Muscle of leg (tissue), 11 donors: Measurements from ENCODE around the gene ARID2. TPM values are rescaled to one million over a fixed set of nuclear protein-coding genes. Genes with fewer than 3 reads are reported as not detected.
A peak's percentile ranks its signal among the peaks of the same experiment; 100 is the strongest.

ENCODE experiments used
- DNase-seq: peaks from one replicate; pipeline ENCODE4 v3.0.0; 2013
- H3K27ac ChIP-seq: one replicate; pipeline ENCODE4 v1.5.1; 2013; ENCODE audit warnings: mild to moderate bottlenecking, low read length, control low read depth
- H3K27me3 ChIP-seq: one replicate; pipeline ENCODE4 v1.6.1; 2013; ENCODE audit warnings: low read length; ENCODE audit not compliant: control insufficient read depth, insufficient read depth
- H3K36me3 ChIP-seq: one replicate; pipeline ENCODE4 v1.6.1; 2013; ENCODE audit warnings: low read length; ENCODE audit not compliant: control insufficient read depth, insufficient read depth
- H3K4me1 ChIP-seq: one replicate; pipeline ENCODE4 v1.6.1; 2013; ENCODE audit warnings: low read length; ENCODE audit not compliant: control insufficient read depth, insufficient read depth
- H3K4me3 ChIP-seq: one replicate; pipeline ENCODE4 v1.5.1; 2013; ENCODE audit warnings: low read length, control low read depth
- H3K9me3 ChIP-seq: replicated peaks from 2 replicates; pipeline ENCODE4 v1.6.1; 2013; ENCODE audit warnings: low read depth, low read length; ENCODE audit not compliant: control insufficient read depth
- WGBS: methylation state at CpG from one replicate; pipeline ENCODE4 v1.1.5; 2013; ENCODE audit warnings: missing lambda C conversion rate; ENCODE audit not compliant: insufficient coverage; 5-methylcytosine and 5-hydroxymethylcytosine counted together
- polyA plus RNA-seq, 8 donors: library from polyadenylated mRNA; unstranded; fragments of 120-200 nt; gene quantifications; one replicate each; pipeline versions ENCODE4 v1.2.1 to v1.2.3, GENCODE V29; 2013; ENCODE audit warnings: inconsistent platforms in 1 of 8, low replicate concordance in 1 of 8; ENCODE audit not compliant: insufficient read length in 8 of 8, insufficient read depth in 1 of 8
- total RNA-seq: library from RNA; stranded (reverse); fragments of 120-200 nt; gene quantifications from one replicate; pipeline ENCODE4 v1.2.4, GENCODE V29; 2013

Gene ARID2
- total and polyA plus RNA-seq, 9 donors = 11.4 to 23.5 (median 16.4) TPM

DNA sequence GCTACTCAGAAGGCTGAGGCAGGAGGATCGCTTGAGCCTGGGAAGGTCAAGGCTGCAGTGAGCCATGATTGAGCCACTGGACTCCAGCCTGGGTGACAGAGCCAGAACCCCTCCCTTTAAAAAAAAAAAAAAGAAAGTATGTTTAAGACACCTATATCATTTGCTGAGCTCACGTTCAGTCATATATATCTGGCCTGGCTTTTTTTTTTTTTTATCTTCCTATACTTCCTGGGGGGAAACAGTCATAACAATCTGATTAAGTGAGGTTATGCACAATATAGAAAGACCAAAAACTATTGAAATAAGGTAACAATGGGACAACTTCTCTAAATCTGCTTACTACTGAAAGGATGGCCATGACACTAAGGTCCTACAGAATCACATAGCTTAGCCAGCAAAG, 9.4 kb upstream of the ARID2 start:
- WGBS = no CpG with 5 or more reads among the region's 2 CpGs
- H3K4me3 ChIP-seq = no peak overlapping the region
- H3K27me3 ChIP-seq = no peaks in the 10 kb centered on the region
- H3K27ac ChIP-seq = no peak overlapping the region
- H3K36me3 ChIP-seq = peaks cover 3% of the 10 kb centered on the region
- DNase-seq = no peak
- no peaks in the 10 kb centered on the region for H3K9me3 ChIP-seq
- H3K4me1 ChIP-seq = no peaks in the 10 kb centered on the region

DNA sequence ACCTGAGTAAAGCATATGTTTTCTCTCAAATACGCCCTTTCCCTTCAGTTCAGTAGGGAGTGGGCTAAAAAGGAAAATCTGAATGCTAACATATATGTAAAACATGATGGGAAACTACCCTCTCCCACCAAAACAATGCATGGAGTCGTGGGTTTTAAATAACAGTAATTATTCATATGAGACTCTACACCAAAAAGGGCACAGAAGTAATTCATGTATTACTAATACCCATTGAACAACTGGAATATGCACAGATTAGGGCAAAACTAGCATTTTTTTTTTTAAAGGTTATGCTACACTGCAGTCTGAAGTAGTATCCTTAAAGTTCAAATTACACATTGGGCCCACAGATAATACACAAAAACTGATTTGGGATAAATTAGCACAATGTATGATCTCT, 8.1 kb upstream of the ARID2 start:
- DNase-seq = no peak
- Histone ChIP-seq H3K9me3 (no peaks in the 10 kb centered on the region), H3K27me3 (no peaks in the 10 kb centered on the region), H3K36me3 (peaks cover 3% of the 10 kb centered on the region), H3K4me1 (no peaks in the 10 kb centered on the region), H3K4me3 (no peak overlapping the region), H3K27ac (no peak overlapping the region)
- no CpG with 5 or more reads among the region's 2 CpGs for WGBS

DNA sequence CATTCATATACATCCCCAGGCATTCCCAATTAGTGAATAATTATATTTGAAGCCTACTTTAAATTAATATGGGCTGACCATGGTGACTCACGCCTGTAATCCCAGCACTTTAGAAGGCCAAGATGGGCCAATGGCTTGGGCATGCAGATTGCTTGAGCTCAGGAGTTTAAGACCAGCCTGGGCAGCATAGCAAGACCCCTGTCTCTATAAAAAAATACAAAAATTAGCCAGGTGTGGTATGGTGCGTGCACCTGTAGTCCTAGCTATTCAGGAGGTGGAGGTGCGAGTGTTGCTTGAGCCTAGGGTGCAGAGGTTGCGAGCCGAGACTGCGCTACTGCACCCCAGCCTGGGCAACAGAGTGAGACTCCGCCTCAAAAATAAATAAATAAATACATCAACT, 7.6 kb upstream of the ARID2 start:
- H3K27me3 ChIP-seq = no peaks in the 10 kb centered on the region
- no peak overlapping the region for H3K27ac ChIP-seq
- H3K4me3 ChIP-seq = no peak overlapping the region
- WGBS = no CpG with 5 or more reads among the region's 7 CpGs
- no peaks in the 10 kb centered on the region for H3K9me3 ChIP-seq
- DNase-seq = no peak
- H3K36me3 ChIP-seq = peaks cover 3% of the 10 kb centered on the region
- no peaks in the 10 kb centered on the region for H3K4me1 ChIP-seq

DNA sequence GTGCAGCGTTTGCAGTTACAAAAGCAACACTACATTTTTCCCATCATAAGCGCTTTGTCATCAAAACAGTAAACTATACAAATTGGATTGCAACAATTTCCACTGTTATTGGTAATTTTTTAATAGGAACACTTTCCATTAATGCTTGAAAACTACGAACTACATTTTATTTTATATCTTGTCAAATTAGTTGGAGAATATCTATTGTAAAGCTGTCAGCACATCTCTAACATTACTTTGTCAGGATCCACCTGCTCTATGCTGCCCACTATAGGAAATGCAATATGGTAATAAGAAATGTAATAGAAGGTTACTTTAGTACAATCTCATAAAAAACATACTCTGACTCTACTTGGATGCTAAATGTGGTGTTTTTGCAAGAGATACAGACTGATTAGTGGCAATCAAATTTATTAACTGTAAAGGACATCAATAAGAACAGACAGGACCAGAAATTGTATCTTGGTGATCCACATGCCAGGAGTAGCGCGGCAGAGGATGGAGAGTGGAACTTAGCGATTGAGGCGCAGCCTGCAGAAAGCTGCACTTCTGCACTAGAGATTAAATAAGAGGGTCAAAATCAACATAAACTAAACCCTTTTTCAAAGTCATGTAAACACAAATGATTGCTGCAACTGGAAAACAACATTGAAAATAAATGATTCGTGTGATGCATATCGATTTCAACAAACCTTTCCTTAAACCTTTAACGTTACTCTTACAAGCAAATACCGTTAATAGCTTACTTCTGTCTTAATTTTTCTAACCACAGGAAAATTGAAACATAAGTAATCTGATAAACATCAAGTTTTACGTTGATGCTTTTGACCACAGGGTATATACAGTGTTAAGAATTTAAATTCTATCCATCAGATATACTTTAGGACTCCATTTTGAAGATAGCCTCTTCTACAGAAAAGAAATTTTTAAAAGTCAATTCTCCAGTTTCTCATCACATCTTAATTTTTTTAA, 3.6 kb upstream of the ARID2 start:
- peak overlapping the region; percentile 99 for H3K27ac ChIP-seq
- peaks cover 2% of the 10 kb centered on the region for H3K4me1 ChIP-seq
- DNase-seq = peak; percentile 82
- H3K36me3 ChIP-seq = peaks cover 3% of the 10 kb centered on the region
- H3K27me3 ChIP-seq = no peaks in the 10 kb centered on the region
- 0% methylated on average over 1 of the region's 12 CpGs for WGBS
- H3K4me3 ChIP-seq = peak overlapping the region; percentile 96
- H3K9me3 ChIP-seq = no peaks in the 10 kb centered on the region

DNA sequence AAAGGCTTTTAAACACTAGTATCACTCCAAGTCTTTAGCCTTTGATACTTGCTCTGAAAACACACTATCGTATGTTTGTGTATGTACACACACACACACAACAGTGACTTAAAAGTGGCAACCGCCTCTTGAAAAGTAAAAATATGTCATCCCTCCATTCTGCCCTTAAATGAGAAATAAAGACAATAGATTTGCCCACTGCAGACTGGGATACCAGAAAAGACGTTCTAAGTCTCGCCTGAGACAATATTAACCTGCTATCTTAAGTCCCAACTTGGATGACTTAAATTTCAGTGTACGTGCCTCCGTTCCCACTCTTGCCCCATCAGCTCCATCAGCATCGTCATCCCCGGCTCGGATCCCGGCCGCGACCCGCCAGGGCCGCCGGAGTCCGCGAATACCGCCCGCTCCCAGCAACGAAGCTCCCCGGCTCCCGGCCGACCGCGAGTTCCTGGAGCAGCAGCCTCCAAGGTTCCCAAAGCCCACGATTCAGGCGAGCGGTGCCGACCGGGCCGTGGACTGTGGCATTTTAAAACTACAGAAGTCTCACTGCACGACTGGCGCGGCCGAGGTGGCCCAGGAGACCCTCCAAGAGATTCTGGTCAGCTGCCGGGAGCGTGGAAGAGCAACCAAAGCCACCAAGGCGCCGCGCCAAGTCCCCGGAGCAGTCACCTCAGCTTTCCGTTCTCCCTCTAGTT, 2.8 kb upstream of the ARID2 start:
- Histone ChIP-seq H3K4me3 (peak overlapping the region; percentile 96), H3K9me3 (no peaks in the 10 kb centered on the region), H3K27ac (peak overlapping the region; percentile 99), H3K4me1 (peaks cover 2% of the 10 kb centered on the region), H3K27me3 (no peaks in the 10 kb centered on the region), H3K36me3 (peaks cover 1% of the 10 kb centered on the region)
- WGBS = 0% methylated on average over 33 of the region's 42 CpGs
- no peak for DNase-seq

DNA sequence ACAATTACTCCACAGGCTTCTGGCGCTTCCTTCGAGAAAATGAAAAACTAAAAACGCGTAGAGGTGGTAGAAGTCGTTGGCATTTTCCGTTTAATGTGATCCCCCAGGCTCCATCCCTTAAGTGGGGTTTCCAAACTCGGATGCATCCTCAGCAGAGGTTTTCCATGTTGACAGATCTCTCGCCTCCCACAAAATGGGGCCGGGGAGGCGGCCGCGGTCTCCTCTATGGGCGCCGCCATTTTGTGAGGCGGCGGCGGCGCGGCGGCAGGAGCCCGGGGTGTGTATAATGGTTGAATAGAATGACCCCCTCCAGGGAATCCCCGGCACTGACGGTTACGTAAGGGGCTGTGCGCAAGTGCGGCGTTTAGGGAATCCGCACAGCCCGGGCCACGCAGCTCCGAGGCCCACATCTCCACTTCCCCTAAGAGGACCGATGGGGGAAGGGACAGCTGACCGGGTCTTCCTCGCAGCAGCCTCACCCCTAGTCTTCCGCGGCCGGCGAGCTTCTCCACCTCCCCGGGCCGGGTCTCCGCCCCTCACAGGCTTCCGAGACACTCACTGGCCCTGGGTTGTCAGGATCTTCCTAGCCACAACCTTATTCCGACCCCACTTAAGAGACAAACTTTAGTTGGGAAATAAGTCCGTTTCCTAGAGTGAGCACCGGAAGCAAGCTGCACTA, 2.1 kb upstream of the ARID2 start:
- peaks cover 2% of the 10 kb centered on the region for H3K4me1 ChIP-seq
- WGBS = 0% methylated on average over 14 of the region's 45 CpGs
- no peaks in the 10 kb centered on the region for H3K27me3 ChIP-seq
- H3K27ac ChIP-seq = peak overlapping the region; percentile 99
- H3K4me3 ChIP-seq = peak overlapping the region; percentile 96
- no peaks in the 10 kb centered on the region for H3K9me3 ChIP-seq
- peak; percentile 99 for DNase-seq
- no peaks in the 10 kb centered on the region for H3K36me3 ChIP-seq

DNA sequence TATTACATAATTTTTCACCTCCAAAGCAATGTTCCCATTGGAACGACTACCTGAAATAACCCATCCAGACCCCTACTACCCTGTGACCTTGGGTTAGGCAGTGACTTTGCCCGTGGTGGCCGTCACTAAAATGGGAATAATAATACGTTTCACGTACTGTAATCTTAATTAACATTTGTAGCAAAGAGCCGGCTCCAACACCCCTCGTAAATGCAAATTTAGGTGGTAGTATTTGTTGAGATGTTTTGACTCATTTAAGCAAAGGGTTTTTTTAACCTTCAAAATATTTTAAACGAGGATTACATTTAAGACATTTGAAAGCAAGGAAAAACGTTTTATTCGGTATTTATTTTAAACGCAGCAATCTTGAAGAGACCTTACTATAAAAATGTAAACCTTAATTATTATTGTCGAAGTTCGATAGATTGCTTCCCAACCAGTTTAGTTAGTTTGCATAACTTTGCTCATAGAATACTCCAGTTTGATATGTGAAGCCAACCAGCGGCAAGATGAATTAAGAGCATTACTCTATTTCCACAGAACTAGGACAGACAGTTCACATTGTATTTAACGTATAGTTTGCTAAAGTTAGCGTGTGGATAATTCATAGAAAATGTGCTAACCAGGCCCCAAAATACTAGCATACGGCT, 1.4 kb upstream of the ARID2 start:
- no peaks in the 10 kb centered on the region for H3K9me3 ChIP-seq
- no peaks in the 10 kb centered on the region for H3K36me3 ChIP-seq
- peak overlapping the region; percentile 99 for H3K27ac ChIP-seq
- no peak for DNase-seq
- WGBS = no CpG with 5 or more reads among the region's 17 CpGs
- H3K4me3 ChIP-seq = peak overlapping the region; percentile 96
- H3K4me1 ChIP-seq = peaks cover 2% of the 10 kb centered on the region
- H3K27me3 ChIP-seq = no peaks in the 10 kb centered on the region

DNA sequence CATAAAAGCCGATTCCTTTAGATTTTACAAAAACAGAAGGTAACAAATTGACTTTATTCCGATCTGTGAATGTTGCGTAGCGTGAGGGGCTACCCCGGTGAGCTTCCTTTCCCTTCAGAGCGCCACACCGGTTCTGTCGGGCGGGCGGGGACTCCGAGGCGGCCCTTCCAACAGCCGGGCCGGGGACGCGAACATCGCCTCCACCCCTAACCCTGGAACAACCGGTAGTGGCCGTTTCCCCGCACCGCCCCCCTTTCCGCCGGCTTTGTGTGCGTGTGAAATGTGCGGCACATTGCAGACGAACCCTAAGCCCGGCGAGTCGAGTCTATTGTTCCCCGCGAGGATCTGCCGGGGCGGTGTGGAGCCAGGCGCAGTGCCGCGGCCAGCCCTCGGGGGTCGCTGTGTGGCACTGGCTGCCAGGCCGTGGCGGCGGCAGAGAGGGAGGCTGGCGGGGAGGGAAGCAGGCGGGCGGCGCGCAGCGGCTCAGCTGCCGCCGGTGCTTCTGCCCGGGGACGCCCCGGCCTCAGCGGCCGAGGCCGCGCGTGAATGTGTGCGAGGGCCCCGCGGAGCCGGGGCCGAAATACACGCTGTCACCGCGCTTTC, 775 bp upstream of the ARID2 start:
- peak; percentile 99 for DNase-seq
- WGBS = under 1% methylated on average over 60 of the region's 65 CpGs
- Histone ChIP-seq H3K9me3 (no peaks in the 10 kb centered on the region), H3K27me3 (no peaks in the 10 kb centered on the region), H3K4me1 (peaks cover 2% of the 10 kb centered on the region), H3K4me3 (peak overlapping the region; percentile 96), H3K27ac (peak overlapping the region; percentile 99), H3K36me3 (no peaks in the 10 kb centered on the region)

DNA sequence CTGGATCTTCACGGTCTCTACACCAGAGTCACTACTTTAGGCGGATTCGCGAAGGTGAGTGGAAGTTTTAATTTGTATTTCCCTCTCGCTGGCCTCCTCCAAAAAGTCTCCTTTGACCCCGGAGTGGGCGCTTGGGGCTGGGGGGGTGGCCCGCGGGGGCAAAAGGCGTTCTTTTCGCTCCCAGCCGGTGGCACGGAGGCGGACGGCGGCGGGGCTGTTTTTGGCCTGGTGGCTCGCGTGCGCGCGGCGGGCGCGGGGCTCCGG, 510 bp downstream of the ARID2 start:
- peak overlapping the region; percentile 99 for H3K27ac ChIP-seq
- DNase-seq = no peak
- H3K27me3 ChIP-seq = no peaks in the 10 kb centered on the region
- under 1% methylated on average over 21 of the region's 26 CpGs for WGBS
- H3K36me3 ChIP-seq = no peaks in the 10 kb centered on the region
- H3K4me3 ChIP-seq = peak overlapping the region; percentile 96
- H3K9me3 ChIP-seq = no peaks in the 10 kb centered on the region
- H3K4me1 ChIP-seq = peaks cover 2% of the 10 kb centered on the region
